ENCODE results near the gene PRR20A.
"Not testable (repeated sequence)": the region's sequence is repeated elsewhere in the genome, so short reads cannot be mapped to it uniquely, and the experiment has no call there.

The PRR20A gene

DNA sequence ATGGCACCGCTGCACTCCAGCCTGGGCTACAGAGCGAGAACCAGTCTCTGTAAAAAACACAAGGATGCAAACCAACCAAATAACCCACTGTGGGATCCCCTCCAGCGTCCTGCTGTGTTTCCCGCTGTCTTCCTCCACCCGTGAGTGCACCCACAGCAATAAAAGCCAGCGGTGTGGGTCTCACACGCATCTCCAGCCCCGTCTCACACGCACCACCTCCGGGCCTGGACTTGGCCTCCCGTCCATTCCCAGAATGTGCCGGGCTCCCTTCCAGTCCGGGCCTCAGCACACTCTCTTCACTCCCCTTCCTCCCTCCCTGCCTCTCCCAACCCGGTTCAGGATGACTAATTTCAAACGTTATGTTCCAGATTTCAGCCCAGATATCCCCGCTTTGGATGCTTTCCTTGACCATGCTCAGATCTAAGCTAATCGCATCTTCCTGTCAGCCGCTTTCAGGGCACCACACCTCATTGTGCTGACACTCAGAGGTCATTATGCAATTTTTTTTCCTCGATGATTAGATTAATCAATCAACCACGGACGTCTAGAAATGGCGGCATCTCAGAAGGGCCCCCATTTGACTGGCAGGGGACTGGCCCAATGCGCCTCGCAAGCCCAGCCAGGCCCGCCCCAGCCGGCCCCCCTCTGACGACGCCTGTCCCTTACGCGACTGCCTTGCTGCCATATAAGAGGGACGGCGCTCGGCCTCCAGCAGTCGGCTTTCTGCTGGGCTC, at the start of gene PRR20A:
Gene PRR20A (plus strand): TSS at position 684 of the 734 bp plus-strand sequence. CDS start 387 bp downstream, outside the sequence.
- not testable (repeated sequence) for DNase-seq (ENCODE audit: low read depth in 2 of 2)

DNA sequence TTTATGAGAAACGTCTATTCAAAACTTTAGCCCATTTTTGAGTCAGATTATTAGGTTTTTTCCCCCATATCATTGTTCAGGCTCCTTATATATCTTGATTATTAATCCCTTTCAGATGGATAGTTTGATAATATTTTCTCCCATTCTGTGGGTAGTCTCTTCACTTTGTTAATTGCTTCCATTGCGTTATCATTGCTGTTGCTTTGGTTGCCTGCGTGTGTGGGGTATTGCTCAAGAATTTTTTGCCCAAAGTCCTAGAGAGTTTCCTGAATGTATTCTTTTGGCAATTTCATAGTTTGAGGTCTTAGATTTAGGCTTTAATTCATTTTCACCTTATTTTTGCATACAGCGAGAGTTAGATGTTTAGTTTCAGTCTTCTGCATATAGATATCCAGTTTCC, 25.8 kb upstream of the PRR20A start:
- DNase-seq (ENCODE audit: low read depth in 2 of 2) = no peak

DNA sequence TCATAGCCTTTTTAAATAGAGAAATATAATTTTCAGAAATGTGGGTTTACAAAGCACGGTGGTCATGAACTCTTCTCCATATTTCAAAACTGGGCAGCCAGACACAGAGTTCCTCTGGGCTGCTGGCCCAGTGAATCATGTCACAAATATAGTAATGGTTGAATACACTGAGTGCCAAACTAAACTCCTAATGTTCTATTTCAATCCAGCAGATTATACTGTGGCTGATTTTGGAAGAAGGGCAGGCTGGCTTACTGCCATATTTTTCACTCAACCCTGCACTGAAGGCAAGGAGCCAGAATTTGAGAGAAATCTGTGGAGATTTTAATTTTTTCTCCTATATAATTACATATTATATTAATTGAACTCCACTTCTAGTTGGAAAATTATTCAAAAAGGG, 17.0 kb upstream of the PRR20A start:
- DNase-seq (ENCODE audit: low read depth in 2 of 2) = no peak

DNA sequence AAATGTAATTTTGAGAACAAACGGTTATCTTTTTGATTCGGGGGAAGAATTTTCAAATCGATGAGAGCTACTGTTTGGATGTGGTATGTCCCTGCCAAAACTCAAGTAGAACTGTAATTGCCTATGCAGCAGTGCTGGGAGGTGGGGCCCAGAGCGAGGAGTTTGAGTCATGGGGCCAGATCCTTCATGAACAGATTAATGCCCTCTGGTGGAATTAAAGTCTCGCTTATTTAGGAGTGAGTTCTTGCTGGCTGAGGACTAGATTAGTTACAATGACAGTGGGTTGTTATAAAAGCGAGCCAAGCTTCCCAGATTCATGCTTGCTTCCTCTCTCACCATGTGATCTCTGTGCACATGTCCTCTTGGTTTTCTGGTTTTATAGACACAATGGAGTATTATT, 11.8 kb upstream of the PRR20A start:
- DNase-seq (ENCODE audit: low read depth in 2 of 2) = no peak

DNA sequence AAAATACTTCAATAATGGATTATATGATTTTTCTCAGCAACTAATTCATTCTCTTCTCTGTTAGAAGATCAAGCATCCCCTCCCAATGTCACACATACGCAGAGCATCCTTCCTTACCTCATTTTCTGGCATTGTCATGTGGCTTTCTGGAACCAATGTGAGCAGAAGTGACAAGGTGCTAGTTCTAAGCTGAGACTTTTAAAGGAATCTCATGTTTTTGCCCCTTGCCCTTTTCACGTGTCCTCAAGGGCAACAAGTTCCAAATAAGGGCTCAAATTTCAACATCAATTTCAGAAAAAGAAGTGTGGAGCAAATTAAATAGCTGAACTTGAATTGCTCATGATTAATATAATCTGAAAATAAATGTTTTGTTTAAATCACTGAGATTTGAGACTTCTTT, 4.6 kb upstream of the PRR20A start:
- no peak for DNase-seq (ENCODE audit: low read depth in 2 of 2)

DNA sequence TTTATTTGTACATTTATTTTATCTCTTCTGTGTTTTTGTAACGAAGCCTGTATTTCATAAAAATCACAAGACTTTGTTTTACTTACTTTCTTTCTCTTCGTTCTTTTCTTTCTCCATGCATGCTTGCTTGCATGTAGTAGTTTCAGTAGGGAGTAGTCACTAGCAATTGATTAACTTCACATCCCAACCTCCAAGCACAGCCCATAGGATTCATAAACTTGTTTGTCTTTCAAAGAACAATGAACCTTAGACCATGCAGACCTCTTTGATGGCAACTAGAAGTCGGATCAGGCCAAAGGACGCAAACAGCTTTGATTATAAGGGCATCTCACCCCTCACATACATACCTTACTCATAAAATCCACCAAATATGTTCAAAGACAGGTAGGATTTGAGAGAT, 3.1 kb upstream of the PRR20A start:
- DNase-seq (ENCODE audit: low read depth in 2 of 2) = no peak

DNA sequence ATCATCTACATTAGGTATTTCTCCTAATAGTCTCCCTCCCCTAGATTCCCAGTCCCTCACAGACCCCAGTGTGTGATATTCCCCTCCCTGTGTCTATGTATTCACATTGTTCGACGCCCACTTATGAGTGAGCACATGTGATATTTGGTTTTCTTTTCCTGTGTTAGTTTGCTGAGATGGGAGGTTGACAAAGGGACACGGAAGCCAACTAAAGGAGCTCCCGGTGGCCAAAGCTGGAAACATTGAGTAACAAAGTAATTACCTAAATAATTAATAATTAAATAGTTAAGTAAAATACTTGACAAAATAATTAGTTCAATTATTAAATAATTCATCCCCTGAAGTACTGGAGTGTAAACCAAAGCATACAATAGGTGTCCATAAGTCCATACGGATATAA, 1.7 kb upstream of the PRR20A start:
- DNase-seq (ENCODE audit: low read depth in 2 of 2) = no peak

DNA sequence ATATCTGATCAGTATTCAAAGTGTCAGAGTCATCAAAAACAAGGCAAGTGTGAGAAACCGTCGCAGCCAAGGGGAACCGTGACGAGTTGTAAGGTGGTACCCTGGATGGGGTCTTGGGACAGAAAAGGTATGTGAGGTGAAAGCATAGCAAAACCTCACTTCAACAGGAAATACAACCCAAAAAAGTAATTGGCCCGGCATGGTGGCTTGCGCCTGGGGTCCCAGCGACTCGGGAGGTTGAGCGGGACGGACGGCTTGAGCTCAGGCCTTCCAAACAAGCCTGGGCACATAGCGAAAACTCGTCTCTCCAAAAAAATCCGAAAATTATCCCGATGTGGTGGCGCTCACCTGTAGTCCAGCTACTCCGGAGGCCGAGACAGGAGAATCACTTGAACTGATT, 937 bp upstream of the PRR20A start:
- not testable (repeated sequence) for DNase-seq (ENCODE audit: low read depth in 2 of 2)

DNA sequence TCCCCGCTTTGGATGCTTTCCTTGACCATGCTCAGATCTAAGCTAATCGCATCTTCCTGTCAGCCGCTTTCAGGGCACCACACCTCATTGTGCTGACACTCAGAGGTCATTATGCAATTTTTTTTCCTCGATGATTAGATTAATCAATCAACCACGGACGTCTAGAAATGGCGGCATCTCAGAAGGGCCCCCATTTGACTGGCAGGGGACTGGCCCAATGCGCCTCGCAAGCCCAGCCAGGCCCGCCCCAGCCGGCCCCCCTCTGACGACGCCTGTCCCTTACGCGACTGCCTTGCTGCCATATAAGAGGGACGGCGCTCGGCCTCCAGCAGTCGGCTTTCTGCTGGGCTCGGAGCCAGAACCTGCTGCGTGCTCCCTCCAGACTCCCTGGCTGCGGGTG, 6.5 kb downstream of the PRR20A start, which contains the start of gene PRR20B:
Gene PRR20B (plus strand): TSS at position 301 of the 400 bp plus-strand sequence. CDS start 387 bp downstream, outside the sequence.
- DNase-seq (ENCODE audit: low read depth in 2 of 2) = not testable (repeated sequence)

DNA sequence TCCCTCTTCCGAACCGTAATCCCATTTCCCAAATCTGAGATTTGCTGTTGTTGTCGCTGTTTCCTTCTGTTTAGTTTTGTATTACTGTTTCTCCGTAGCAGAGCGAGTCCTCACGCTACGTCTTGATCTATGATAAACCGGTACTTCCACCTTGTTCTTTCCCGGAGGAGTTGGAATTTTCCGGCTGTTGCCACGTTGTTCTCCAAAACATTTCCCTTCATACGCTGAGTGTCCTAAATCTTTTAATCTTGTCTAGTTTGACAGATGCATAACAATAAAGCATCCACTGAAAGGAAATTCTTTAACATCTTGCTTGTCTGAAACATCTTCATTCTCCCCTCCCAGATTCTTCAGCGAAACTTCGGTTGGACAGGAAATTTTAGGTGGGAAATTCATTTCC, 7.4 kb downstream of the PRR20A start:
- not testable (repeated sequence) for DNase-seq (ENCODE audit: low read depth in 2 of 2)

DNA sequence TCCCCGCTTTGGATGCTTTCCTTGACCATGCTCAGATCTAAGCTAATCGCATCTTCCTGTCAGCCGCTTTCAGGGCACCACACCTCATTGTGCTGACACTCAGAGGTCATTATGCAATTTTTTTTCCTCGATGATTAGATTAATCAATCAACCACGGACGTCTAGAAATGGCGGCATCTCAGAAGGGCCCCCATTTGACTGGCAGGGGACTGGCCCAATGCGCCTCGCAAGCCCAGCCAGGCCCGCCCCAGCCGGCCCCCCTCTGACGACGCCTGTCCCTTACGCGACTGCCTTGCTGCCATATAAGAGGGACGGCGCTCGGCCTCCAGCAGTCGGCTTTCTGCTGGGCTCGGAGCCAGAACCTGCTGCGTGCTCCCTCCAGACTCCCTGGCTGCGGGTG, 13.0 kb downstream of the PRR20A start, which contains the start of gene PRR20C:
Gene PRR20C (plus strand): TSS at position 301 of the 400 bp plus-strand sequence. CDS start 387 bp downstream, outside the sequence.
- DNase-seq (ENCODE audit: low read depth in 2 of 2) = not testable (repeated sequence)

DNA sequence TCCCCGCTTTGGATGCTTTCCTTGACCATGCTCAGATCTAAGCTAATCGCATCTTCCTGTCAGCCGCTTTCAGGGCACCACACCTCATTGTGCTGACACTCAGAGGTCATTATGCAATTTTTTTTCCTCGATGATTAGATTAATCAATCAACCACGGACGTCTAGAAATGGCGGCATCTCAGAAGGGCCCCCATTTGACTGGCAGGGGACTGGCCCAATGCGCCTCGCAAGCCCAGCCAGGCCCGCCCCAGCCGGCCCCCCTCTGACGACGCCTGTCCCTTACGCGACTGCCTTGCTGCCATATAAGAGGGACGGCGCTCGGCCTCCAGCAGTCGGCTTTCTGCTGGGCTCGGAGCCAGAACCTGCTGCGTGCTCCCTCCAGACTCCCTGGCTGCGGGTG, 19.6 kb downstream of the PRR20A start, which contains the start of gene PRR20D:
Gene PRR20D (plus strand): TSS at position 301 of the 400 bp plus-strand sequence. CDS start 387 bp downstream, outside the sequence.
- not testable (repeated sequence) for DNase-seq (ENCODE audit: low read depth in 2 of 2)

DNA sequence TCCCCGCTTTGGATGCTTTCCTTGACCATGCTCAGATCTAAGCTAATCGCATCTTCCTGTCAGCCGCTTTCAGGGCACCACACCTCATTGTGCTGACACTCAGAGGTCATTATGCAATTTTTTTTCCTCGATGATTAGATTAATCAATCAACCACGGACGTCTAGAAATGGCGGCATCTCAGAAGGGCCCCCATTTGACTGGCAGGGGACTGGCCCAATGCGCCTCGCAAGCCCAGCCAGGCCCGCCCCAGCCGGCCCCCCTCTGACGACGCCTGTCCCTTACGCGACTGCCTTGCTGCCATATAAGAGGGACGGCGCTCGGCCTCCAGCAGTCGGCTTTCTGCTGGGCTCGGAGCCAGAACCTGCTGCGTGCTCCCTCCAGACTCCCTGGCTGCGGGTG, 26.2 kb downstream of the PRR20A start, which contains the start of gene PRR20E:
Gene PRR20E (plus strand): TSS at position 301 of the 400 bp plus-strand sequence. CDS start 387 bp downstream, outside the sequence.
- DNase-seq (ENCODE audit: low read depth in 2 of 2) = not testable (repeated sequence)

DNA sequence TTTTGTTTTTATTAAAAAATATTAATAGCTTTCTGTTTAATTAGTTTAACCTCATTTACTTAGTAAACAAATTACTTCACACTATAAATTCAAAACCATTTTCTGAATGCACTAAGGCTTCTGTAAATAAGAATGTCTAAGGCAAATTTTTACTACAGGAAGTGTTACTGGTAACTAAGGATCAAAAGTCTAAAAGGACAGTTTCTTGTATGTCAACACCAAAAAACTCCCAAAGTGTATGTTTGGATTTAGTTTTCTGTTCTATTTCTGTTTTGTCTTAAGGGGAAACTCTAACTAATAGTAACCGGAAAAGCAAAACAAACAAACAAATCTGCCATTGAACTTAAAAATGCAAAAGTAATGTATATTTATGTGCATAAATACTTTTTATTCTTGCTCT, 50.9 kb downstream of the PRR20A start:
- DNase-seq (ENCODE audit: low read depth in 2 of 2) = no peak
